ENCODE measurements around the gene TNIK.

DNA sequence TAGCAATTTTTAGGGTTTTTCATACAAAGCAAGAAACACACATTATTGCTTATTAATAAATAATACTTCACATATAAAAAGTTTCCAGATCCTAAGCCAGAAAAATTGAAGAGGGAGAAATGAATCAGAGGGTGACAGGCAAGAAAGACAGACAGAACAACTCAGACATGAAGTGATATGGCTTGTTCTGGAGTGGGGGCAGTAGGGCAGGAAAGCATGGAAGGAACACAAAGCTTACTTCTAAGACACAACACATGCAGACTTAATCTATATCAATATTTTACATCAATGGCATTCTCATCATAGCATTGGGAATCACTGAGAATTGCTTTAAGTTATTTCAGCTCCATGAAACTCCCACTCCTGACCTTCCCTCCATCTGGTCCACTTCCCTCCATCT lies 24.4 kb downstream of the TNIK start:
- TF ChIP-seq, protein P1, sequence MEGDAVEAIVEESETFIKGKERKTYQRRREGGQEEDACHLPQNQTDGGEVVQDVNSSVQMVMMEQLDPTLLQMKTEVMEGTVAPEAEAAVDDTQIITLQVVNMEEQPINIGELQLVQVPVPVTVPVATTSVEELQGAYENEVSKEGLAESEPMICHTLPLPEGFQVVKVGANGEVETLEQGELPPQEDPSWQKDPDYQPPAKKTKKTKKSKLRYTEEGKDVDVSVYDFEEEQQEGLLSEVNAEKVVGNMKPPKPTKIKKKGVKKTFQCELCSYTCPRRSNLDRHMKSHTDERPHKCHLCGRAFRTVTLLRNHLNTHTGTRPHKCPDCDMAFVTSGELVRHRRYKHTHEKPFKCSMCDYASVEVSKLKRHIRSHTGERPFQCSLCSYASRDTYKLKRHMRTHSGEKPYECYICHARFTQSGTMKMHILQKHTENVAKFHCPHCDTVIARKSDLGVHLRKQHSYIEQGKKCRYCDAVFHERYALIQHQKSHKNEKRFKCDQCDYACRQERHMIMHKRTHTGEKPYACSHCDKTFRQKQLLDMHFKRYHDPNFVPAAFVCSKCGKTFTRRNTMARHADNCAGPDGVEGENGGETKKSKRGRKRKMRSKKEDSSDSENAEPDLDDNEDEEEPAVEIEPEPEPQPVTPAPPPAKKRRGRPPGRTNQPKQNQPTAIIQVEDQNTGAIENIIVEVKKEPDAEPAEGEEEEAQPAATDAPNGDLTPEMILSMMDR (IDR thresholded peaks at IDR 0.05; ENCODE audit: low read depth, low read length) = no peak
- TF ChIP-seq POLR2A (IDR thresholded peaks at IDR 0.05; ENCODE audit: extremely low read depth, insufficient read length) (no peak), MYC (IDR thresholded peaks at IDR 0.05; ENCODE audit: low read depth, low read length) (no peak)
- TF ChIP-seq, protein P2, sequence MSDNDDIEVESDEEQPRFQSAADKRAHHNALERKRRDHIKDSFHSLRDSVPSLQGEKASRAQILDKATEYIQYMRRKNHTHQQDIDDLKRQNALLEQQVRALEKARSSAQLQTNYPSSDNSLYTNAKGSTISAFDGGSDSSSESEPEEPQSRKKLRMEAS (IDR thresholded peaks at IDR 0.05; ENCODE audit: low read depth, low read length) = no peak

All from NB4 (cell line).